Stimulated activated CD8-positive, alpha-beta memory T cell treated with anti-CD3 and anti-CD28 coated beads, Interleukin-7, amount 100 ng/mL, for 4 hours (primary cell): ENCODE data around the gene NEAT1.

Experiments
- DNase-seq, 2 donors: peaks; one replicate each; pipeline ENCODE4 v3.0.0-alpha.2; 2020; ENCODE audit warnings: low read depth in 2 of 2

Gene NEAT1

DNA sequence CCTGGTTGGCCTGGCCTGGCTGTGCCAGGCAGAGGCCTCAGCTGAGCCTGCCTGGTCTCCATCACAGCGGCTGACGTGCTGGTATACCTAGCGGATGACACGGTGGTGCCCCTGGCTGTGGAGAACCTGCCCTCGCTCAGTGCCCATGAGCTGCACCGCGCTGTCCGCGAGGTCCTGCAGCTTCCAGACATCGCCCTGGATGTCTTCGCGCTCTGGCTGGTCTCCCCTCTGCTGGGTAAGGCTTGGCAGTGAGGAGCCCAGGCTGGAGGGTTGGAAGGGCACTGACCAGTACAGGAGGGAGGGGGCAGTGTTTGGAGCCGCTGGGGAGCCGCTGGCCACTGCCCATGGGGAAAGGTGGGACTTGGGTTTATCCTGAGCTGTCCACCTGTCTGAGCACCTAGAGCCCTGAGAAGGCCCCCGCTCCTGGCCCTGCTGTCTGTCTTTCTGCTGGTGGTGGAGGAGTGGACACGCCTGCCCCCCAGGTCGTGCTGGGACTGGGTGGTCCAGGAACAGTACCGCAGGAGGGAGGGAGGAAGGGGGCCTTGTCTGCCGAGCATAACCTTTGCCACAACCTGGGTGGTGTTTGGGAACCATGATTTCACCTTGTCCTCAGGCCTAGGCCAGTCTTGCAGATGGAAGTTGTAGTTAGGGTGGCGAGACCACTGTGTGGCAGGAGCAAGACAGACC is 33.2 kb upstream of the NEAT1 start:
- no peak for DNase-seq

DNA sequence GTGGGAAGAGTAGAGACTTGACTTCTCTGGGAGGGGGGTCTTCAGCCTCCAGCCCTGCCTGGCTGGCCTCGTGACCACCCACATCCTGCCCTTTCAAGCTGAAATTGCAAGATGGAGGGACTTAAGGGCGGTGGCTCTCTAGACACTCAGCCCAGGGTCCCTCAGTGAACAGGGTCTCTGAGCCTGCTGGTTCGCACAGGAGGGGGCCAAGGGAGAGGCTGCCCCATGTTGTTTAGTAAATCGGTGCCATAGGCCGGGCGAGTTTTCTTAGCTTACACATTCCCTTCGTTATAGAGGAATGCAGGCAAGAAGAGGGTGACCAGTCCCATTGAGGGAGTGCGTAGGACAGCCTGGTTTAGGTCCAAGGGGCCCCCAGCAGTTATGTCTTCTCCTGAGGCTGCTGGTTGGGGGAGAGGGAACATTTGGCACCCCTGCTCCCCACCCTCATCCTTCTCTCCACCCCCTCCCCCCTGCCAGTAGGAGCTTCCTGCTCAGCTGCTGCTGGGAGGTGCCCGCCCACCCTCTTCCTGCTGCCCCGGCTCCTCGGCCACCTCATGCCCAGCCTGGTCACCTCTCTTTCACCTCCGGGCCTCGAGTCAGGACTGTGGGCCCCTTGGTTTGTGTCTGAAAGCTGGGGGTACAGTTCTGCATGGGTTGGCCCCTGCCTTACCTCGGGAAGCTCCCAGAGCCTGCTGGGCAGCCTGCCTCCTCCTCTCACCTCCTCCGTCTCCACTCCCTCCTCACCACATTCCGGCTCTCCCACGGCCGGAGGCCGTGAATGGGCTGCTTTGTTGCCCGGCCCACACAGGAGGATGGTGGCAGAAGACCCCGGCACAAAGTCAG is 32.3 kb upstream of the NEAT1 start:
- no peak for DNase-seq

DNA sequence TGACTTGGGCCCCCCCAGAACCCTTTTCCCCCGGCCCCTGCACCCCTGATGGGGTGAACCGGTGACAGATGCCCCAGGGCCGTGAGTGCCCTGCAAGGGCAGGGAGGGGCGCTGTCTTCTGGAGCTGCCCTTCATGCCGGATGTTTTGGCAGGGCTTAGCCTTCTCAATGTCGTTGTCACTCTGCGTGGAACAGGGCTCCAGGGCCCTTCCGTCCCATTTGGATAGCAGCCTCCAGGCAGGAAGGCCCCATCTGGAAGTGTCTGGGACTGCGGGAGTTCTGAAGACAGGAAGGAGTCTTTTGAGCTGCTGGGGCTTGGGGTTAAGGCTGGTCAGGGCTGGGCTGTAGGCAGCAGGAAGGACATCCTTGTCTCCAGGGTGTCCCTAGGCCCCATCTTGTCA is 31.6 kb upstream of the NEAT1 start:
- no peak for DNase-seq

DNA sequence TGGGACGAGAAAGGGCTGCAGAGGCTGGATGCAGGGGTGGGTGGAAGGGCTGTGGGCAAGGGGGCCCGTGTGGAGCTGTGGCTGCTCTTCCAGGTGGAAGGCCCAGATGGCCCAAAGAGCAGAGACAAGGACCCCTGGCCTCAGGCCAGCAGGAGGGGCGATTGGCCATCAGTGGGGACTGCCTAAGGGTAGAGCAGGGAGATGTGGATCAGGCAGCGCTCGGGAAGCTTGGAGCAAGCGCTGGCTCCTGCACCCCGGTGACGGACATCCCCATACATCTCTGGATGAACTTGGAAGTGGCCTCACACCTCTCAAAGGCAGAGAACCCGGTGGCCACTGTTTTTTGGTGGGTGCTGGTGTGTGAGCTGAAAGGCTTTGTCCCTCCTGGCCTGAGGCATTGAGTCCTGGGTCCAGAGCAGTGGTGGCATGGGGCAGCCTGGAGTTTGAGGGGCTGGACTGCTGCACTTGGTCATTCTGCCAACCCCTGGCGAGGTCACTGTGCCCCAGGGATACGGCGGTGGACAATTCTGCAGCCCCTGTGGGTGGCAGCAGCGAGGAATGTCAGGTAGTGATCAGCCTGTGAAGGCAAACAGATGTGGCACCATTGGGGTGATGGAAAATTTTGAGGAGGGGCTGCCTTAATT is 30.3 kb upstream of the NEAT1 start:
- no peak for DNase-seq

GRCh38 chr11:65392899-65393298 is 29.7 kb upstream of the NEAT1 start:
- DNase-seq = no peak

- DNase-seq = no peak
These were observed 29.0 kb upstream of the NEAT1 start for GRCh38 chr11:65393513-65394079.

- no peak for DNase-seq
These were observed 28.5 kb upstream of the NEAT1 start for GRCh38 chr11:65394125-65394536.

- no peak for DNase-seq
These were observed 26.6 kb upstream of the NEAT1 start for GRCh38 chr11:65395961-65396530.

DNA sequence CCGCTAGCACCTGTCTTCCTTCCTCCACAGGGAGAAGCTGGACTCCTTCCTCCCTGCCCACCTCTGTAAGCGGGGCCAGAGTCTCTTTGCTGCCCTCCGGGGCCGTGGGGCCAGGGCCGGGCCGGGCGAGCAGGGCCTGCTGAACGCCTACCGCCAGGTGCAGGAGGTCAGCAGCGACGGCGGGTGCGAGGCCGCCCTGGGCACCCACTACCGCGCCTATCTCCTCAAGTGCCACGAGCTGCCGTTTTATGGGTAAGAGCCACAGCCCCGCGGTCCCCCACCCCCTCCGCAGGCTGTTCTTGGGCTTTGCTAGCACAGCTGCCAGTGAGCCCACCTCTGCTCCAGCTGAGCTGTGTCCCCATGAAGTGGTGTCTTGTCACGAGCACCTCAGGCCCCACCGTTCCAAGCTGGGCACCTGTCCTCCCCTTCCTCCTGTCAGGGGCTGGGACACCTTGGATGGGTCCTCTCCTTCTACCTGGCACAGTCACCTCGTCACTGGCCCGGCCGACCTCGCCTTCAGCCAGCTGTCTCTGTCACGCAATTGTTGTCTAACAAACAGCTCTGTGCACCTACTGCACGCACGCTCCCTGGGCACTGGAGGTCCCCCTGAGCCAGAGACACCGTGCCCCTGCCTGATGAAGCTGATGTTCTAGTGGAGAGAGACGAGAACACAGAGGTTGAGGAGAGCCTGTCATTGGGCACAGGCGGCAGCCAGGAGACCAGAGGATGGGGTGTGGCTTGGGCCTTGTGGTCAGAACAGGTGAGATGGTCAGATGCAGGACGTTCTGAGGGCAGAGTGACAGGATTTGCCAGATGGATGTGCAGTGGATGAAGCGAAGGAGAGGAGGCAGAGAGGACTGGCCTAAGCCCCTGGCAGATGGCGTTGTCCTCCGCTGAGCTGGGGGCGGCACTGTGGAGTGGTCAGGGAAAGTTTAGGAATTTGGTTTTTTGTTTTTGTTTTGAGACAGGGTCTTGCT is 25.5 kb upstream of the NEAT1 start:
- DNase-seq = no peak

DNA sequence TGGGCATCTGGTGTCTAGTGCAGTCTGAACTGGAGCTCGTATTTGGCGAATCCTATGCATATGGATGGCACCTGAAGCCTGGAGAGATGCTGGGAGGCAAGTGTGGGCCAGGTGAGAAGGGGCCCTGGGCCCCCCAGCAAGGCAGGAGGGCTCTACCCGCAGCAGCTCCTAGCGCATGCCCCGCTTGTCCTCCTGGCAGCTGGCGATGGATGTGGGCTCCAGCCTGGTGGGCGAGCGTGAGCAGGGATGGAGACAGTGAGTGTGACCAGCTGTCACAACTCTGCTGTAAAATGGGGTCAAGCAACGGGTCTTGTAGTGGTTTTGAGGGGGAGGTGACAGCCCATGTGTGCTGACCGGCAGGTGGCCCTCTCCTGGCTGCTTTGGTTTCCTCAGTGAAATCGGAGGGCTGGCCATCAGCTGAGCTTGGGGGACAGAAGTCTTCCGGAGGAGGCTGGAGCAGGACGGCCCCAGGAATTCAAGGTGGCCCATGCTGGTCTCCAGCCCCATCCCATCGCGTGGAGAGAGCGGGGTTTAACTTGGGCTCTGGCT is 24.2 kb upstream of the NEAT1 start:
- DNase-seq = no peak

DNA sequence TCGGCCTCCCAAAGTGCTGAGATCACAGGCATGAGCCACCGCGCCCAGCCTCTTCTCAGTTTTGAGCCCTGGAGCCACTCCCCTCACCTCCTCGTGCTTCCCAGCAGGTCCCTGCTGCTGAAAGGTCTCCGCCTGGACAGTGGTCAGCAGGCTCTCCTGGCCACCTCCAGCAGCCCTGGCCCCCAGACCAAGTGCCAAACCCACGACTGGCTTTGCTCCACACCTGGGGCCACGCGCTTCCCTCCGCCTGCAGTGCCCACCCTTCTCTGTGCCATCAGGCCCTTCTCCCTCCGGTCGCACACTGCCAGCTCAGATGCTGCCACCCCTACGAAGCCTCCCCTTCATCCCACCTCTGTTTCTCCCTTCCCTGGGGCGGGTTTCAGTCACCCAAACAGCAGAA is 23.3 kb upstream of the NEAT1 start:
- DNase-seq = no peak

DNA sequence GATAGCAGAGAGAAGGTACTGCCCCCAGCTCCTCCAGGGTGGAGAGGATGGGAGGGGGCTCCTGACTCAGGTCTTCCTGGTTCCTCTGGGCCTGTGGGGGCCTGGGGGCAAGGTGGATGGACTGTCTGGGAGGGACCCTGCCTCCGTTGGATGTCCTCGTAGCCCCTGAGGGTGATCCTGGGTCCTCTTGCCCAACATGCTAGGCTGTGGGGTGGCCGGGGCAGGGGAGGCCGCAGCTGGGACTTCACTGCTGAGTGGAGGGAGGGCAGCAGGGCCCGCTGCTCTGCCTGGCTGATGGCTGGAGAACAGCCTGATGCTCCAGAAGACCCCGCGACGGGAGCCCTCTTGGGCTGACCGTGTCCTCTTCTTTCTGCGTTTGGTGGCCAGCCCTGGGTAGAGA is 22.8 kb upstream of the NEAT1 start:
- no peak for DNase-seq

- DNase-seq = no peak
These were observed 22.1 kb upstream of the NEAT1 start for GRCh38 chr11:65400307-65401072.

DNA sequence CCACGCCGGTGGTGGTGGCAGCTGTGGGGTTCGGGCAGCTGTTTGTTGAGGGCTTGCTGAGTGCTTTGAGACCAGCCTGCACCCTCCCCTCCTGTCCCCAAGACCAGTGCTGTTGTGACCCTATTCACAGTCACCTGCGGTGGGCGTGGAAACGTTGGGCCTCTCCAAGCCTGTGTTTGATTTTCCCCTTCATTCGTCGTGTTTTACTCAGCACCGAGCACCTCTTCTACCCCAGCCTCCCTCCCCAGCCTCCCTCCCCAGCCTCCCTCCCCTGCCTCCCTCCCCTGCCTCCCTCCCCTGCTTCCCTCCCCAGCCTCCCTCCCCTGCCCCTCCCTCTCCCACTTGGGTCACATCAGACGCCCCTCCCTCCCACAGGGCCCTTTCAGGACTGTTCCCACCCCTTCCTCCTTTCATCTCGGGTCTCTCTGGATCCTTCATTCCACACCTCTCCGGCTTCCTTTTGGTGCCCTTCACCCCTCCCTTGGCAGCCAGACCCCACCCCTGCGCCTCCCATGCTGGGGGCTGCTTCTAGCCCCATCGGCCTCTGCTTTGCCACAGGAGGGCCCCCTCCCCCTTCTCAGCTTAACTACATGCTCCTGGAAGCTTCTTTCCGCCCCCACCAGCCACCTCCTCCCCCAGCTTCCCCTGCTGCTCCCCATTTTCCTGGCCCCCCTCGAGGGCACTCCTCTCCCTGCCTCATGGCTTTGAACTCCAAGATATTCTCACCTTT is 21.4 kb upstream of the NEAT1 start:
- DNase-seq = no peak

DNA sequence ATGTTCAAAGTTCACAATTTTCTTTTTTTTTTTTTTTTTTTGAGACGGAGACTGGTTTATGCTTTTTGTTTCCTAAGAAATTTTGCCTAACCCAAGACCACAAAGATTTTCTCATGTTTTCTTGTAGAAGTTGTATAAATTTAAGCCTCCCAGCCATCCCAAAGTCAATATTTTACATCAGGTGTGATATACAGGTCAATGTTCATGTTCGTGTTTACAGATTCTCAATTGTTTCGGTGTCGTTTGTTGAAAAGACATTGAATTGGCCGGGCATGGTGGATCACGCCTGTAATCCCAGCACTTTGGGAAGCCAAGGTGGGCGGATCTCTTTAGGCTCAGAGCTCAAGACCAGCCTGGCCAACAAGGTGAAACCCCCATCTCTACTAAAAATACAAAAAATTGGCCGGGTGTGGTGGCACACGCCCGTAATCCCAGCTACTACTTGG is 20.8 kb upstream of the NEAT1 start:
- DNase-seq = no peak

- no peak for DNase-seq
These were observed 19.8 kb upstream of the NEAT1 start for GRCh38 chr11:65402790-65403189.

- no peak for DNase-seq
These were observed 18.9 kb upstream of the NEAT1 start for GRCh38 chr11:65403607-65404121.

DNA sequence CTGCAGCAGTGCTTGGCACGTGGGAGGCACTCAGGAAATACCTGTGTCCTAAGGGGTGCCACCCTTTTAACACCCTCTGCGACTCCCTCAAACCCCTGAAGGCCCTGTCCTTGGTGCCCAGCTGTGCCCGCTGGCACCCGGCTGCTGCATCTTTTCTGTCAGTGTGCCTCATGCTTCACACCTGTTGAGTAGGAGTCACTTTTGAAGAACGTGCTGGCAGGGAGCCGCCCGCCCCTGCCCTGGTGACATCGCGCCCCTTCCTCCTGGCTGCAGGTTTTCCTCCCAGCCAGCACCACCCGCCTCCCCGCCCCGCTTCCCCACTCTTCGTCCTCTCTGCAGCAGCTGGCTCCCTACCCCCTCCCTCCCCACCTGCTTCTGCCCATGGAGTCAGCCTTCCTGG is 18.4 kb upstream of the NEAT1 start:
- no peak for DNase-seq
